Activated T-cell treated with anti-CD3 and anti-CD28 coated beads, Interleukin-2, amount 50 U/mL, for 48 hours (primary cell): ENCODE measurements around the gene HEXIM1.

Experiments used
- DNase-seq, 2 experiments: peaks; one replicate each; pipeline ENCODE4 v3.0.0-alpha.2; 2020

The HEXIM1 gene

GRCh38 chr17:45147581-45148182 lies 593 bp upstream of the HEXIM1 start:
- peak; percentile 87 to 88 for DNase-seq

GRCh38 chr17:45149037-45149668 lies 878 bp downstream of the HEXIM1 start:
- peak; percentile 83 to 86 for DNase-seq

- peak; percentile 65 for DNase-seq
These were observed 1.7 kb downstream of the HEXIM1 start for GRCh38 chr17:45149669-45150664.

GRCh38 chr17:45150911-45151809 lies 2.9 kb downstream of the HEXIM1 start:
- no peak for DNase-seq

GRCh38 chr17:45155029-45155428 lies 6.8 kb downstream of the HEXIM1 start:
- no peak for DNase-seq

GRCh38 chr17:45155483-45155882 lies 7.2 kb downstream of the HEXIM1 start:
- no peak for DNase-seq

GRCh38 chr17:45156242-45156641 lies 8.0 kb downstream of the HEXIM1 start:
- no peak for DNase-seq

GRCh38 chr17:45160447-45161287 lies 12.4 kb downstream of the HEXIM1 start:
- DNase-seq = peak; percentile 77 to 78

- peak; percentile 98 to 99 for DNase-seq
These were observed 13.2 kb downstream of the HEXIM1 start, which contains the start of gene HEXIM2 for GRCh38 chr17:45161288-45162024. Gene HEXIM2 (plus strand): TSS chr17:45161875. CDS start chr17:45162794, 919 bp downstream.

- no peak for DNase-seq
These were observed 13.9 kb downstream of the HEXIM1 start for GRCh38 chr17:45162025-45162687.

GRCh38 chr17:45164734-45165269 lies 16.5 kb downstream of the HEXIM1 start:
- DNase-seq = no peak

- DNase-seq = no peak
These were observed 20.9 kb downstream of the HEXIM1 start for GRCh38 chr17:45168991-45169752.

- DNase-seq = no peak
These were observed 22.1 kb downstream of the HEXIM1 start for GRCh38 chr17:45170280-45170930.

GRCh38 chr17:45170931-45171337 lies 22.7 kb downstream of the HEXIM1 start:
- DNase-seq = no peak

GRCh38 chr17:45171338-45172231 lies 23.3 kb downstream of the HEXIM1 start:
- no peak for DNase-seq

GRCh38 chr17:45172232-45172540 lies 23.9 kb downstream of the HEXIM1 start:
- DNase-seq = no peak

- peak; percentile 69 to 73 for DNase-seq
These were observed 24.4 kb downstream of the HEXIM1 start for GRCh38 chr17:45172541-45173286.
